Measurements from ENCODE around the gene MAGEB6.
"Not testable (repeated sequence)": the region's sequence is repeated elsewhere in the genome, so short reads cannot be mapped to it uniquely, and the experiment has no call there.

The MAGEB6 gene, protein sequence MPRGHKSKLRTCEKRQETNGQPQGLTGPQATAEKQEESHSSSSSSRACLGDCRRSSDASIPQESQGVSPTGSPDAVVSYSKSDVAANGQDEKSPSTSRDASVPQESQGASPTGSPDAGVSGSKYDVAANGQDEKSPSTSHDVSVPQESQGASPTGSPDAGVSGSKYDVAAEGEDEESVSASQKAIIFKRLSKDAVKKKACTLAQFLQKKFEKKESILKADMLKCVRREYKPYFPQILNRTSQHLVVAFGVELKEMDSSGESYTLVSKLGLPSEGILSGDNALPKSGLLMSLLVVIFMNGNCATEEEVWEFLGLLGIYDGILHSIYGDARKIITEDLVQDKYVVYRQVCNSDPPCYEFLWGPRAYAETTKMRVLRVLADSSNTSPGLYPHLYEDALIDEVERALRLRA

DNA sequence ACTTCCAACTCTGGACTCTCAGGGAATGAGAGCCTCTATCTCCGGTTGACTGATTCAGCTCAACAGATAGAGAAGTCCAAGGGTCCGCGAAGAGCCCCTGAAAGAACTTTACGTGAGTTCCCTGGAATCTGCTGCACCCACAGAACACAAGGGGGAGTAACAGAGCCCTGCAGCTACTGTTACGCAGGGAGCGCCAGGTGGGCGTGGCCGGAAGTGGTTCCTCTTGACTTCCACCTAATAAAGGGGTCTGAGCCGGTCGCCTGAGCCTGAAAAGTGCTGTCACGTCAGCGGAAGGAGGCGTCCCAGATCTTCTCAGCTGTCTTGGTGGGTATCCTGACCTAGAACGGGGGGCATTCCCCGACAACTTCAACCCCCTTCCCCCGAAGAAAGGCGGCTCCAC, at the start of gene MAGEB6:
Gene MAGEB6 (plus strand): TSS at position 237 of the 400 bp plus-strand sequence. CDS start 1,407 bp downstream, outside the sequence.
- no peak for DNase-seq (ENCODE audit: low read depth)

DNA sequence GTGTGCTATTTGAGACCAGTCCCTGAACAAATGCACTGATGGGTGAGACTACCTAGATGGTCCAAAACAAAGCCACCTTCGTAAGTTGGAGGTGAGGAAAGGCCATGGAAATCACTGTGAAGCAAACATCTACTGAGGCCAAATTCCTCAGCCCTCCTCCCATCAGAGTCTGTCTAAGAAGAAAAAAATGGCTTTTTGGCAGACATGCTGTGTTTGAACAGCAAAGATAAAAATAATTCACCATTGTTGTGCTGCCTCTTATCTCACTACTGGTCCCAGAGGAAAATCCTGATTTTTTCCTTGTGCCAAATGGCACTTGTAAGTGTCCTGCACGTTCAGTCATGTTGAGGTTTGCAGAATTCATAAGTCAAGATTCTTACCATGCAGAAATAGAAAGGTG, 46.2 kb upstream of the MAGEB6 start:
- no peak for DNase-seq (ENCODE audit: low read depth)

DNA sequence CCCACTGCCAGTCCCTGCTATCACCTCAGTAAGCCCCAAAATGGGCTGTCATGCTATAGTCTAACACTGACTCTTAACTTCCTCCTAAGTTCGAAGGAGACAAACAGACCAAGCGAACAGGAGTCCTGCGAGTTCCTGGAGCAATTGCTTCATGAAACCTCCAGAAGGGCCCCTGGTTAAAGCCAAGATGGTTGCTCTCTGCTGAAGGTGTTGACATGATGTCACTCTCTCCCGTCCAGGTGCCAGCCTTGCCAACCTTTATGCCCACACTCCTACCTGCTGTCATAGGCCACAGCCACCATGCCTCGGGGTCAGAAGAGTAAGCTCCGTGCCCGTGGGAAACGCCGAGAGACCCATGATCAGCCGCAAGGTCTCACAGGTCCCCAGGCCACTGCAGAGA, 31.9 kb upstream of the MAGEB6 start, which contains the start of gene MAGEB6B:
Gene MAGEB6B (plus strand): TSS at position 301 of the 400 bp plus-strand sequence. CDS start 0 bp downstream, at position 301.
- DNase-seq (ENCODE audit: low read depth): no peak

DNA sequence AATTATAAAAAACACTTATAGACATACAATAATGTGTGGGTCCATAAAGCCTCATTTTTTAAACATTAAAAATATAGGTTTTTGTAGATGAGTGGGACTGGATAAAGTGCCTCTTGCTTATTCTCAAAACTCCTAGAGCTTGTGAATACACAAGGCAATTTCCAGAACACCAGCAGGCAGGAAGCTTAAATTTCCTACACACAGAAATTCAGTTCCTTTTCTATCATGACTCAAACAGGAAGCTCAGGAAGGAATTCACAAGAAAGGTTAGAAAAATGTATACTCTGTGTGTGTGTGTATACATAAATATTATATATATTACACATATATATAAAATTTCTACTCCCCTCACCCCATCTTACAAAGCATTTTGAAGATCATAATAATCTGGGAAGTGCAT, 11.3 kb downstream of the MAGEB6 start:
- no peak for DNase-seq (ENCODE audit: low read depth)

DNA sequence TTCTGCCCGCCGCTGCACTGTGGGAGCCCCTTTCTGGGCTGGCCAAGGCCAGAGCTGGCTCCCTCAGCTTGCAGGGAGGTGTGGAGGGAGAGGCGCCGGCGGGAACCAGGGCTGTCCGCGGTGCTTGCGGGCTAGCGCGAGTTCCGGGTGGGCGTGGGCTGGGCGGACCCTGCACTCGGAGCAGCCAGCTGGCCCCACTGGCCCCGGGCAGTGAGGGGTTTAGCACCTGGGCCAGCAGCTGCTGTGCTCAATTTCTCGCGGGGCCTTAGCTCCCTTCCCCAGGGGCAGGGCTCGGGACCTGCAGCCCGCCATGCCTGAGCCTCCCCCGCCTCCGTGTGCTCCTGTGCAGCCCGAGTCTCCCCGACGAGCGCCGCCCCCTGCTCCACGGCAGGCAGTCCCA, 12.5 kb downstream of the MAGEB6 start:
- DNase-seq (ENCODE audit: low read depth): not testable (repeated sequence)

DNA sequence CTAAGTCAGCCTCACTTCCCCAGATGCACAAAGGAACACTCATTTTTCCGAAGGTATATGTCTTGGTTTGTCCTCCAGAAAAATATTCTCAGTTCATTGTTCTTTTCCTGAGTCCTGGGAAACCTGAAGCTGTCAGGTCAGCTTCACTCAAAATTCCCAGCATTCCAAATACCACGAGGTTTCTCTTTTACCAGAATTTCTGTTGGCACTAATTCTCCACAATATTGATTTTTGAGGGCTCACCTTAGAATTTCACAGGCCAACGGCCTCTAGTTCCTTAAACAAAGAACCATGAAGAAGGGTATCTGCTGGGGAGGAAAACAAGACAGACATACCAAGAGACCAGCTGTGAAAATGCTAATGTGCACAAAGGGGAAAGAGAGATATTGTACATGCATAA, 15.8 kb downstream of the MAGEB6 start:
- no peak for DNase-seq (ENCODE audit: low read depth)

DNA sequence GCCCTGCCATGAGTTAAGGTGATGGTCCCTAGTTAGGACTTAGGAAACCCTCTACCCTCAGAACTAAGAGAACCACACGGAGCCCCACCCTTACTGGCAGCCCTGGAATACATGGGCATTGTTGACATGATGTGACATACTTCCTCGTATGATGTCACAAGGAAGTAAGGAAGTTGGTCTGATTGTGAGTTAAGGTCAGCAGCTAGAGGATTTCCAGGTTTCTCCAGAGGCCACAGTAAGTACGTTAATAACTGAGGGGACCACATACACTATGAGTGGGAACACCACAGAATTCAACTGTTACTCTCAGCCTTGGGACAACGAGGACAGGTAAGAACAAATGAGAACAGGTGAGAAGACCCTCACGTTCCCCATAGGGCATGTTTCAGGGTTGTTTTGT, 23.6 kb downstream of the MAGEB6 start, which contains the start of gene MAGEB5:
Gene MAGEB5 (plus strand): TSS at position 301 of the 400 bp plus-strand sequence. CDS start 1,133 bp downstream, outside the sequence.
- no peak for DNase-seq (ENCODE audit: low read depth)

DNA sequence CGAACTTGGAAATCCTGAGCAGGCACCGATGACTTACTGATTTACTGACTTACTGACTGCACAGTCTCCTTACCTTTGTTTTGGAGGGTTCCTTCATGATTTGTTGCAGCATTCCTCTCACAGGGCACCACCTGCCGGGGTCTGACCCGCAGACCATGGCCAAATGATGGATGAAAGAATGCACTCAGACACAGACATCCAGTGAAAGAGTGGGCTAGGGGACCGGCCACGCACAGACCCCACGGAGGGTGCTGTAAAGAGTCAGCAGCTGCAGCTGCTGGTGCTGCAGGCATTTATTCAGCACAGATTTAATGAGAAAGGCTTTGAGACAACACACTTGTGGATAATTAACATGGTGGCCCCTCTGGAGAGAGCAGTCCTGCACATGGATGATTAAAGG, 27.1 kb downstream of the MAGEB6 start:
- DNase-seq (ENCODE audit: low read depth): no peak

DNA sequence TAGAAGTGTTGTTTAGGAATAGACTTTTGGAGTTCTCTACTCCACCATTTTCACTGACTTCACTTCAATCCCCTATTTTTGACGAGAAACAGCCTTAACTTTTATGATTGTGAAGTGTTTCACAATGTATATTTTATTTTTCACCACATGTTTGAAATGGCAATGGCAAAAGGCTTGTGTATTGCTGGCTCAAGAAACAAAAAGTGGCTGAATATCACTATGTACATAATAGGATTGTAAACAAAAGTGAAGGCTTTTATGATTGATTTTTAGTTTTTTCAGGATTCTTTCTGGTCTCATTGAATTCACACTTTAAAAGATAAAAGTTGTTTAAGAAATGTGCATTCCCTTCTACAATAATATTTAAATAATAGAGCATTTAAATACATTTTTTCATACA, 41.9 kb downstream of the MAGEB6 start:
- no peak for DNase-seq (ENCODE audit: low read depth)
